HL-60/S4 treated with retinoic acid at 250 ng/mL for 4 days and 3 days (cell line): ENCODE results near the gene KDM4C.
"Not testable (repeated sequence)": the region's sequence is repeated elsewhere in the genome, so short reads cannot be mapped to it uniquely, and the experiment has no call there.

Experiments used
- in situ Hi-C: fragments of 300-500 bp; cut with MboI; formaldehyde crosslinking; loops from 2 replicates; pipeline ENCODE4 v1.7.0; 2022; ENCODE audit warnings: low sequenced_read_pairs

KDM4C gene

DNA sequence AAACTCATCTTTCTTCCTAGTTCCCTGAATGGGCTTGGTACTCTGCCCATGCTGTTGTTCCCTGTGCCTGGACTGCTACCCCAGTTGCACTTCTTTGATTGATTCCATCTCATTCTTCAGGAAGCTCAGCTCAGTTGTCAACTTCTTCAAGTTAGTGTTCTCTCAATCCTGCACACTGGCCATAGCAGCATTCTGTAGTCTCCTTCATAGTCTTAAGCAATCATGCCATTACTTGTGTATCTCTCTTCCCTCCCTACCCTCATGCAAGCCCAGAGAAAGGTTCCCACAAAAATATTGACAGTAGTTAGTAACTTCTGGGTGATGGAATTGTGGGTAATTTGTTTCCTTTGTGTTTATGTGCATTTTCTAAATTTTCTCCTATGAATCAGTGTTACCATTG, 5.5 kb downstream of the KDM4C start:
- in situ Hi-C loops = no loop called here

DNA sequence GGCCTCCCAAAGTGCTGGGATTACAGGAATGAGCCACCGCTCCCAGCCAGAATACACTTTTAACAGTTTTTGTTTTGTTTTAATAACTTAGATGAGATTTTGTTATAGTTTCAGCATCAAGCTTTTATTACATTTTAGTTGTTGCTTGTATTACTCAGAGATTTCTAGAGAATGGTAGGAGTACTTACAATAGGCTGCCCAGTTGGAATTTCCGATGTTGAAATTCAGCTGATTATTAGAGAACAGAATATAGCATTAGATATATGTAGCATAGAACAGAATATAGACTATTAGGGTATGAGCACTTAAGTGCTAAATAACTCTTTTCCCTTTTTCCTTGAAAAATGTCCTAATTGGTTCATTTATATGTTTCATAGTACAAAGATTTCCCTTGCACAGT, 6.2 kb downstream of the KDM4C start:
- in situ Hi-C loops = no loop called here

DNA sequence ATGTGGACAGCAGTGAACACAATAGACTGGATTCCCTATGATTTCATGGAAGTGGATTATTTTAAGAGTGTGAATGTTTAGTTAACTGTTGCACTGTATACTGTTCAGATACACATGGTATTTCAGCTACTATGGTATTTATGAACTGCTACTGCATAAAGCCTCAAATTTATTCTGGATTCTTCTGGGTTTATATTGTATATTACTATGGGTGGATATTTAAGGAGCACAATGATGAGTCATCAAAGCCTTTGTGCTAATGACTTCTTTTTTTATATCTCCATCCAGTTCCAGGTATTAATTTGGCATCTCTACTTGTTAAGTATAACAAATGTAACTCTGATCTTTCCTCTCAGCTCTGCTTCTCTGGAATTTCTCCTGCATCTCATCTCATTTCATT, 6.8 kb downstream of the KDM4C start:
- in situ Hi-C loops = no loop called here

DNA sequence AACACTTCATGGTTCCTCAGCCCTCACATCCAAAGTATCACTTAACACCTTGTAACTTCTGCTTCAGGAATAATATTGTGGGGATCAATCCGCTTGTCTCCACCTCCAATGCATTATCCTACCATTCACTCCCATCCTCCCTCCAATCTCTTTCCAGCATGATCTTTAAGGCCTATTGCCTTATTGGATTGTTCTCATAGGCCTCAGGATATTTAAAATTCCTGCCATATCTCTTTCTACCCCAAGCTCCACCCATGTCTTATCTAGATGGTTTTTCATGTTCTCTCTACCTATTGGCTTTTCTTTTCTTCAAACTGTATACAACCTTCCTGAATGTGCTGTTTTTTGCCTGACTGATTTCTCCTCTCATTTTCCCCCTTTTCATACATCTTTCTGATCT, 7.2 kb downstream of the KDM4C start:
- in situ Hi-C loops = no loop called here

GRCh38 chr9:6765396-6765795, 7.6 kb downstream of the KDM4C start:
- in situ Hi-C loops = no loop called here

DNA sequence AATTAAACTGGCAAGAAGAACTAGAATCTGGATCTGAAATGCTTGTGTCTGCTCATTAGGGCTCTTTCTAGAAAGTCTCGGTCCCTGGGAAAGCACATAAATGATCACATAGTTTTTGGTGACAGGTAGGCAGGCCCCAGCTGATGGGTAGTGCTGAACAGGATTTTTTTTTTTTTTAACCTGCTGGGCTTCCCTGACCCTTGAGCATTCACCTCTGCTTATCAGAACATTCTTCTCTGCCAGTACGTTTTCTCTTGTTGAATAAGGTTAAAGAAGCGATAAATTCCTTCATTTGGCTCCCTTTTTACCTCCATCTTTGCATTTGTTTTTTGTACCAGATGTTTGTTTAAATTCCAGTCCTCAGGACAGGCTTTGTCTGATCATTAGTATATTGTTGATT, 8.8 kb downstream of the KDM4C start:
- in situ Hi-C loops = no loop called here

DNA sequence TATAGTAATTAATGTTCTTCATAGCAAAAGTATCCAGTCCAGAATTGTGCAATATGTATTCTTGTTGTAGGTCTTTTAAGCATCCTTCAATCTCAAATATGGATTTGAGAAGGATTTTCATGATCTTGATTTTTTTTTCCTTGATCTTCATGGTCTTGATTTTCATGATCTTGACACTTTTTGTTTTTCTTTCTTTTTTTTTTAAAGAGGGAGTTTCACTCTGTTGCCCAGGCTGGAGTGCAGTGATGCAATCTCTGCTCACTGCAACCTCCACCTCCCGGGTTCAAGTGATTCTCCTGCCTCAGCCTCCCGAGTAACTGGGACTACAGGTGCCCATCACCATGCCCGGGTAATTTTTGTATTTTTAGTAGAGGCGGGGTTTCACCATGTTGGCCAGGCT, 10.8 kb downstream of the KDM4C start:
- in situ Hi-C loops = not testable (repeated sequence)

- in situ Hi-C loops = no loop called here
Measured at GRCh38 chr9:6771722-6772121, 13.9 kb downstream of the KDM4C start.

DNA sequence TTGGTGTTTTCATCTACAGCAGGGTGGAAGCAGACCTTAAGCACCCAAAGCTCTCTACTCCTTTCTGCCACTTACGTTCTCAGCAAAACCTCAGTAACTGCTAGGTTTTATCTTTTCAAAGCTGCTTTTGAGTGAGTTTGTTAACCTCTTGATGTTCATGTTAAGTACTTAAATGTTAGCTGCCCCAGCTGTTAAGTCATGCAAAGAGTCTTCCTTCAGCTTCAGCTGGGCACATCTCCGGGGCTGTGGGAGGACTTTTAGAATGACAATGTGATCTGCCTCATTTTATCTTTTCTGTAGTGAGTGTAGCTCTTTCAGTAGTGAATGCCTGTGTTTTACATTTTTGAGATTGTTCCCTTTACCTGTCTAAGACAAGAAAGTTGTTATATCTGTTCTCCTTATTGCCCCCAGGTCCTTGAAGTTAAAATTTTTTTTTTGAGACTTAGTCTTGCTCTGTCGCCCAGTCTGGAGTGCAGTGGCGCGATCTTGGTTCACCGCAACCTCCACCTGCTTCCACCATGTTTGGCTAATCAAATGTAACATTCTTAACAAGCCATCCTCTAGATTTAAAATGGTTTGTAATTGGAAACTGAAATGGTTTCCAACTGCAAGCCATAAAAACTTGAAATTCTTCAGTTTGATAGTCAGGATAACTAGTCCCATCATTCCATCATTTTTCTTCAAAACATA, 19.6 kb downstream of the KDM4C start:
- in situ Hi-C loops = no loop called here

- in situ Hi-C loops = no loop called here
Measured at GRCh38 chr9:6779417-6780241, 21.9 kb downstream of the KDM4C start.

- in situ Hi-C loops = no loop called here
Measured at GRCh38 chr9:6780690-6781089, 22.9 kb downstream of the KDM4C start.

- in situ Hi-C loops = no loop called here
Measured at GRCh38 chr9:6781476-6781875, 23.7 kb downstream of the KDM4C start.

- in situ Hi-C loops = no loop called here
Measured at GRCh38 chr9:6782345-6782744, 24.6 kb downstream of the KDM4C start.

DNA sequence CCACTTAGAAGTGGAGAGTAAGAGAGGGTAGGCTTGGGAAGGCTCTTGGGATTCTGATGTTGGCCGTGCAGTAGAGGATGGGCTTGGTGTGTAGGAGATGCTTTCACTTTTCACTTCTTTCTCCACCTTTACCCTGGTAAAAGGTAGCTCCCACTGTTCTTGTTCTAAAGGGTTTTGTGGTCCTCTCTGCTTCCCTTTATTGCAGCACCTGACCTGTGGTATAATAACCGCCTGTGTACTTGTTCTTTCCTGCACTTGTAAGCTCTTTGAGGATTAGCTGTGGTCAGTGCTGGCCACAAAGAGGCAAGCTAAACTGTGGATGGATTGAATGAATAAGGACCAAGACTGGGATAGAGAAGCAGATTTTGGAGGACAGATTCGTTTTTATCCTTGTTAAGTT, 25.2 kb downstream of the KDM4C start:
- in situ Hi-C loops = no loop called here

DNA sequence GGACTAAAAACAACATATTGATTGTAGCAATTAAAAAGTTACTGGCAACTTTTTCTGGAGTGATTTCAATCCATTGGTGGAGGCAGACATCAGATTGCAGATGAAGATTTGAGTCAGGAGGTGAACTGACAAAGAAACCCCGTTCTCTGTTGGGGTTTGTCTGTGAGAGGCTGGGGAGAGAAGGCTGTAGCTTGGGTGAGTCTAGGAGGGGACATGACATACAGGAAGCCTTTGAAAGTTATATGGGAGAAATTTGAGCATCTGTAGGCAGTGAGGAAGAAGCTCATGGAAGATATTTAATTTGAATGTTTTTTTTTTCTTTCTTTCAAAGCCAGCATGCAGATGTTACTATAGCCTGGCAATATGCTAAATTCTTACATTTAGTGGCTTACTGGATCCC, 26.0 kb downstream of the KDM4C start:
- in situ Hi-C loops = no loop called here

DNA sequence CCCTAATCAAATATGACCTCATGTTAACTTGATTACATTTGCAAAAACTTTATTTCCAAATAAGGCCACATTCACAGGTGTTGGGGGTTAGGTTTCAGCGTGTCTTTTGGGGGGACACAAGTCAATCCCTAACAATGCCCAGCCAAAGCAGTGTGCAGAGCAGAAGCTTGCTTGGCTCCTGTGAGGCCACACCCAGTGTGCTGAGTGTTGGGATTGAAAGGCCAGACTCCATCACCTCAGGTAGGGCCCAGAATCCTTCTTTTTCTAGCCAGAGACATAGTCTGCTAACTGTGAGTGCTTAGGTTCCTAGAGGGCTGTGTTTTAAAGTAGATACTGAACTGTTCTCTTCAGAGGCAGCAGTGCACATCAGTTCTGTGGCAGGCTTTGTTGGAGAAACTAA, 27.9 kb downstream of the KDM4C start:
- in situ Hi-C loops = no loop called here

DNA sequence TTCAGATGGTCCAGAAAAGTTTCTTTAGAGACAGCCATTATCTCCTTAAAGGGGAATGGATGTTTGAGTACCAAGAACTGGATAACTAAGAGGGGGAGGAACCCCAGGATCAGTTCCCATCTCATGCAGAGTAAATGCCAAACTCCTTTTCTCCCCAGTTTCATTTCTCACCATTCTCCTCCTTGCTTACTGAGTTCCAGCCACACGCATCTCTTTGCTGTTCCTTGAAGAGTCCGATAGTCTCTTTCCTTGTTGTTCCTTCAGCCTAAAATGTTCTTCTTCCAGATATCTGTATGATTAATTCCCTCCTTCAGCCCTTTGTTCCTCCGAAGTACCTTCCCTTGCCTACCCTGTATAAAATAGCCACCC, 30.0 kb downstream of the KDM4C start:
- in situ Hi-C loops = no loop called here

DNA sequence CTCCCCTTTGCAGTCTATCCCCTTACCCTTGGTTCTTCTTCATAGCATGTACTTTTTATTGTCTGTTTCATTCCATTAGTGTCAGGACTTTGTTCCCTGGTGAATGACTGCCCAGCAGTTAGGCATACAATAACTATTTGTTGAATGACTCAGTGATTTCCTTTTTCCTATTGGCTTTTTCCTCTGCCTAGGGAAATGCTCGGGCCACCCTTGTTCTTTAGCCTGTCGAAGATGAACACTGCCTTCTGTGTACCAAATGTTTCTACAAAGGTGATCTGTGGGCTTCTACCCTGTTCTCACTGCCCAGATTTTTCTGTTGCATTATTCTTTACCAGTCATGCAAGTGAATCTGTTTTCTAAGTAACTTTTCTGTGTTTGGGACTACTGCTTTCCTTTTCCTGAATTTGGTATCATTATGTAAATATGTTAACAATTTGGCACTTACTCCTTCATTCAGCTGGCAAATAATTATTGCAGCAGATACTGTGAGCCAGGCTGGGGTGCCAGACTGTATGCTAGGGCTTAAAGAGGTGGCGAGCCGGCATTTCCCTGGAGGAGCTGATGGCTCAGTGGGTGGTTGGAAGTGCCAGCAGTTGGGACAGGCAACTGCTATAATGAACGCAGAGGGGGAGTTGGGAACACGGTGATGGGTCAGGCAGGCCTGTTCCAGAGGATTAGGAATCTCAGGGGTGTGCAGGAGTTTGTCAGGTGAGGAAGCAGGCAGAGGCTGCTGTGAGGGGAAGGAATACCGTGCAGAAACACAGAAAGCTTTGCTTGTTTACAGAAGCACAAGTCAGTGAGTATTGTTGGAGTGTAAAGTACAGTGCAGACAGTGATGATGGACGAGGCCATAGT, 30.6 kb downstream of the KDM4C start:
- in situ Hi-C loops = no loop called here

DNA sequence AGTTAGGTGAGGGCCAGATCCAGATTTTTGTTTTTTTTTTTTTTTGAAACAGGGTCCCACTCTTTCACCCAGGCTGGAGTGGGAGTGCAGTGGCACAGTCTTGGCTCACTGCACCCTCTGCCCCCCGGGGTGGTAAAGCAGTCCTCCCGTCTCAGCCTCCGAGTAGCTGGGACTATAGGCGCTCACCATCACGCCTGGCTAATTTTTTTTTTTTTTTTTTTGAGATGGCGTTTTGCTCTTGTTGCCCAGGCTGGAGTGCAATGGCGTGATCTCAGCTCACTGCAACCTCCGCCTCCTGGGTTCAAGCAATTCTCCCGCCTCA, 31.2 kb downstream of the KDM4C start:
- in situ Hi-C loops = not testable (repeated sequence)

GRCh38 chr9:6790866-6791265, 33.1 kb downstream of the KDM4C start:
- in situ Hi-C loops = no loop called here

DNA sequence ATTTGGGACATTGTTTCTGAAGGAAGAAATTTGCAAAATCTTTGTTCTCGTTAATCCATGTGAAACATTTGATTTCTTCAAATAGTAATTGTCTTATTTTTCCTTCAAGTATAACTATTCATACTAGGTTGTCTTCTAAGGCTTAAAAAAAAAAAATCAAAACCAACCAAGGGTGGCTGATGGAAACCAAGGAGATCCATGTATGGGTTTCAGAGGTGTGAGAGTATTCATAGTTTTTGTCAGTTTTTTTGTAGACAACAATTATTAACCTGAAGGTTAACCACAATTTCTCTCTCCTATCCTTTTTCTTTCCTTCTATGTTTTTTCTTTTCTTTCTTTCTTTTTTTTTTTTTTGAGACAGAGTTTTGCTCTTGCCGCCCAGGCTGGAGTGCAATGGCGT, 35.4 kb downstream of the KDM4C start:
- in situ Hi-C loops = no loop called here

DNA sequence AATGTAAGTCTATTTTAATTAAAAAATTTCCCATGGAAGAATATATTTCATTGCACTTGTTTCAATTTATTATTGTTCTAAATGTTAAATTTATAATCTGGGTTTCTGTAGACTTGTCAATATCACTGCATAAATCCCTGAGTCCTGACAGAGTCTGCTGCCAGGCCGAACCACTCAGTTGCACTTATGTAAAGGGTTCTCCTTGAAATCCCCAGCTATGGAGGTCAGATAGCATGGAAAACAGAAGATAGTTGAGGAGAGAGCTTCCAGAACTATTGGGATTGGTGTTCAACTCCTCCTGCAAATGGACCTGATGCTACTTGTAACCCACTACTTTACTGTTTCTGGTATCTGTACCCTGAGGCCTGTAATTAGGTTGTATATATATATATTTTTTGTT, 37.2 kb downstream of the KDM4C start:
- in situ Hi-C loops = no loop called here
